Thoracic aorta endothelial cell (primary cell): ENCODE measurements around the gene ABHD16A. TPM values are rescaled to one million over a fixed set of nuclear protein-coding genes. Genes with fewer than 3 reads are reported as not detected.

ENCODE experiments used
- small RNA-seq: library from RNA; depleted of rRNA; stranded (forward); fragments of <200 nt; gene quantifications from one replicate; pipeline ENCODE3, GENCODE V24; 2012
- total RNA-seq: library from RNA; depleted of rRNA; stranded (reverse); fragments of >200 nt; gene quantifications from 2 replicates; pipeline ENCODE4 v1.2.3, GENCODE V29; 2012

Gene ABHD16A
- total RNA-seq, 1 donor: 26.7 TPM

DNA sequence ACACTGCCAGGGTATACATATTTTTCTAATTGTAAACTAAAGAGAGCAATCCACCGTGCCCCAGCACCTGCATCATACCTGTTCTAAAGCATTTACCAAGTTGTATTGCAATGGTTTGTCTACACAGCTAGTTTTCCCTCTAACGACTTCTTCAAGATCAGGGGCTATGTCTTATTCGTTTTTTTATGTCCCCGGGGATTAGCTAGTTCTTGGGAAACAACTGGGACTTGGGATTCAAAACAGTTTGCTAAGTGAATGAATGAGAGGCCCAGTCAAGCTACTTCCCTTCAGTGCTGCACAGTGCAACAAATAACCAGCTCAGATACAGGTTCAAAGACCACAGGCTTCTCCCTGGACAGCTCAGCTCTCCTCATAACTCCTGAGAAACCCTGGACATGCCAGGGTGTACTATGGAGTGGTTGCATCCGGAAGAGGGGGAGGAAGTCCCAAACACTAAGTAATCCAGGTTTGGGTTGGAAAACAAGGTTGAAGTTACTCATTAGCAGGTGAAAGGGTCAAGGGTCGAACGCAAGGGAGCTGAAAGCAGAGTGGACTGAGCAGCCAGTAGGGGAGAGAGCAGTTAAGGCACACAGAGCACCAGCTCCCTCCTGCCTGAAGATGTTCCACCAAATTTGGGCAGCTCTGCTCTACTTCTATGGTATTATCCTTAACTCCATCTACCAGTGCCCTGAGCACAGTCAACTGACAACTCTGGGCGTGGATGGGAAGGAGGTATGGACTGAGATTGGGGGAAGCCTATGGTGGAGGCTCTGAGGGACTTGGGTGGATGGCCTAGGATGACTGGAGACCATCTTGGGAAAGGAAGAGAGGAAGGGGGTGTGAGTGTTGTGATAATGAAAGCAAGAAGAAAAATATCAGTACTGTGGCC, 47.5 kb downstream of the ABHD16A start, which contains the start of gene APOM:
TSS of gene APOM (plus strand) at position 546 of the 889 bp plus-strand sequence. CDS start at position 619, 73 bp downstream.

Small RNA genes lying within 50 kb of the gene (small RNA-seq; reads per million reads assigned to genes)
- gene LY6G6D (not detected), gene MIR4646 (not detected), gene RF00019 (not detected)

Other genes starting within 250 kb of the ABHD16A start
- 22.5 and 33.1 TPM in 2 replicates for gene MICB, start 205.2 kb downstream of the ABHD16A start, total RNA-seq
- not detected in 2 replicates for gene MCCD1, start 174.4 kb downstream of the ABHD16A start, total RNA-seq
- 455 and 468 TPM in 2 replicates for gene DDX39B, start 161.3 kb downstream of the ABHD16A start, total RNA-seq
- 0.50 and 0.53 TPM in 2 replicates for gene ATP6V1G2, start 156.7 kb downstream of the ABHD16A start, total RNA-seq
- 17.1 and 19.1 TPM in 2 replicates for gene NFKBIL1, start 155.7 kb downstream of the ABHD16A start, total RNA-seq
- gene LTA, start 131.0 kb downstream of the ABHD16A start, total RNA-seq: not detected in 2 replicates
- not detected in 2 replicates for gene TNF, start 127.8 kb downstream of the ABHD16A start, total RNA-seq
- gene LTB, start 120.9 kb downstream of the ABHD16A start, total RNA-seq: 0.80 and 1.2 TPM in 2 replicates
- gene LST1, start 117.0 kb downstream of the ABHD16A start, total RNA-seq: 0.29 and 0.40 TPM in 2 replicates
- gene NCR3, start 110.3 kb downstream of the ABHD16A start, total RNA-seq: not detected in 2 replicates
- not detected in 2 replicates for gene AIF1, start 88.1 kb downstream of the ABHD16A start, total RNA-seq
- 84.0 and 112 TPM in 2 replicates for gene PRRC2A, start 82.6 kb downstream of the ABHD16A start, total RNA-seq
- gene BAG6, start 50.7 kb downstream of the ABHD16A start, total RNA-seq: 149 and 209 TPM in 2 replicates
- gene APOM, start 47.4 kb downstream of the ABHD16A start, total RNA-seq: 0.29 TPM in 1 of 2 replicates, not detected in the other
- 11.8 and 12.0 TPM in 2 replicates for gene C6orf47, start 42.5 kb downstream of the ABHD16A start, total RNA-seq
- 11.8 and 15.4 TPM in 2 replicates for gene GPANK1, start 38.3 kb downstream of the ABHD16A start, total RNA-seq
- gene CSNK2B, start 37.2 kb downstream of the ABHD16A start, total RNA-seq: 178 and 196 TPM in 2 replicates
- gene LY6G5B, start 33.3 kb downstream of the ABHD16A start, total RNA-seq: 5.7 and 7.2 TPM in 2 replicates
- 1.3 and 1.6 TPM in 2 replicates for gene LY6G5C, start 22.3 kb downstream of the ABHD16A start, total RNA-seq
- not detected in 2 replicates for gene LY6G6F, start 3.5 kb upstream of the ABHD16A start, total RNA-seq
- gene LY6G6D, start 12.0 kb upstream of the ABHD16A start, total RNA-seq: not detected in 2 replicates
- not detected in 2 replicates for gene LY6G6C, start 18.4 kb upstream of the ABHD16A start, total RNA-seq
- gene MPIG6B, start 20.0 kb upstream of the ABHD16A start, total RNA-seq: not detected in 2 replicates
- gene DDAH2, start 26.0 kb upstream of the ABHD16A start, total RNA-seq: 35.2 and 44.4 TPM in 2 replicates
- gene CLIC1, start 33.2 kb upstream of the ABHD16A start, total RNA-seq: 650 and 798 TPM in 2 replicates
- 18.6 and 30.9 TPM in 2 replicates for gene MSH5, start 36.7 kb upstream of the ABHD16A start, total RNA-seq
- 0.66 and 1.6 TPM in 2 replicates for gene SAPCD1, start 59.3 kb upstream of the ABHD16A start, total RNA-seq
- 0.27 and 0.29 TPM in 2 replicates for gene VWA7, start 74.0 kb upstream of the ABHD16A start, total RNA-seq
- 80.2 and 96.9 TPM in 2 replicates for gene VARS1, start 92.4 kb upstream of the ABHD16A start, total RNA-seq
- 51.3 and 55.1 TPM in 2 replicates for gene LSM2, start 103.6 kb upstream of the ABHD16A start, total RNA-seq
- 0.40 and 0.57 TPM in 2 replicates for gene HSPA1L, start 112.0 kb upstream of the ABHD16A start, total RNA-seq
- 35.1 and 75.0 TPM in 2 replicates for gene HSPA1A, start 112.2 kb upstream of the ABHD16A start, total RNA-seq
- 26.1 and 97.3 TPM in 2 replicates for gene HSPA1B, start 124.4 kb upstream of the ABHD16A start, total RNA-seq
- 43.5 and 45.3 TPM in 2 replicates for gene NEU1, start 159.5 kb upstream of the ABHD16A start, total RNA-seq
- gene SLC44A4, start 175.7 kb upstream of the ABHD16A start, total RNA-seq: 0.13 and 0.65 TPM in 2 replicates
- 34.0 and 40.5 TPM in 2 replicates for gene EHMT2, start 194.4 kb upstream of the ABHD16A start, total RNA-seq
- gene ZBTB12, start 198.8 kb upstream of the ABHD16A start, total RNA-seq: 1.1 and 1.3 TPM in 2 replicates
- gene C2, start 224.4 kb upstream of the ABHD16A start, total RNA-seq: not detected in 2 replicates
- 1.3 TPM in 2 replicates for gene CFB, start 242.8 kb upstream of the ABHD16A start, total RNA-seq